Right ventricle myocardium inferior (tissue), 1 donor: ENCODE measurements around the gene NEK10. TPM values are rescaled to one million over a fixed set of nuclear protein-coding genes. Genes with fewer than 3 reads are reported as not detected.
"Not testable (repeated sequence)": the region's sequence is repeated elsewhere in the genome, so short reads cannot be mapped to it uniquely, and the experiment has no call there.

Experiments used
- ATAC-seq: fragments of 200-7000 bp; cut with Tn5 transposase; one replicate; pipeline ENCODE4 v1.9.1; 2020; ENCODE audit warnings: mild to moderate bottlenecking, moderate library complexity
- DNase-seq: peaks from one replicate; pipeline ENCODE4 v3.0.0; 2021; ENCODE audit errors: missing footprints
- intact Hi-C: fragments of 100-400 bp; cut with DNase I; formaldehyde crosslinking; loops from one replicate; pipeline ENCODE4 v1.11.0; 2022
- long read RNA-seq: library from polyadenylated mRNA; unstranded; transcript quantifications from one replicate; pipeline ENCODE4 v2.0.0, GENCODE V29; 2021
- total RNA-seq: library from RNA; stranded (reverse); fragmentation: NEBNext Ultra II Directional; extraction: Animal tissue kit (Norgen Biotek cat#: 25700); gene quantifications from one replicate; pipeline ENCODE4 v1.2.1, GENCODE V29; 2021
- donor health status: DM: no; HTN: yes; CAD: no; lungs with severe emphysema.

NEK10 gene, protein sequence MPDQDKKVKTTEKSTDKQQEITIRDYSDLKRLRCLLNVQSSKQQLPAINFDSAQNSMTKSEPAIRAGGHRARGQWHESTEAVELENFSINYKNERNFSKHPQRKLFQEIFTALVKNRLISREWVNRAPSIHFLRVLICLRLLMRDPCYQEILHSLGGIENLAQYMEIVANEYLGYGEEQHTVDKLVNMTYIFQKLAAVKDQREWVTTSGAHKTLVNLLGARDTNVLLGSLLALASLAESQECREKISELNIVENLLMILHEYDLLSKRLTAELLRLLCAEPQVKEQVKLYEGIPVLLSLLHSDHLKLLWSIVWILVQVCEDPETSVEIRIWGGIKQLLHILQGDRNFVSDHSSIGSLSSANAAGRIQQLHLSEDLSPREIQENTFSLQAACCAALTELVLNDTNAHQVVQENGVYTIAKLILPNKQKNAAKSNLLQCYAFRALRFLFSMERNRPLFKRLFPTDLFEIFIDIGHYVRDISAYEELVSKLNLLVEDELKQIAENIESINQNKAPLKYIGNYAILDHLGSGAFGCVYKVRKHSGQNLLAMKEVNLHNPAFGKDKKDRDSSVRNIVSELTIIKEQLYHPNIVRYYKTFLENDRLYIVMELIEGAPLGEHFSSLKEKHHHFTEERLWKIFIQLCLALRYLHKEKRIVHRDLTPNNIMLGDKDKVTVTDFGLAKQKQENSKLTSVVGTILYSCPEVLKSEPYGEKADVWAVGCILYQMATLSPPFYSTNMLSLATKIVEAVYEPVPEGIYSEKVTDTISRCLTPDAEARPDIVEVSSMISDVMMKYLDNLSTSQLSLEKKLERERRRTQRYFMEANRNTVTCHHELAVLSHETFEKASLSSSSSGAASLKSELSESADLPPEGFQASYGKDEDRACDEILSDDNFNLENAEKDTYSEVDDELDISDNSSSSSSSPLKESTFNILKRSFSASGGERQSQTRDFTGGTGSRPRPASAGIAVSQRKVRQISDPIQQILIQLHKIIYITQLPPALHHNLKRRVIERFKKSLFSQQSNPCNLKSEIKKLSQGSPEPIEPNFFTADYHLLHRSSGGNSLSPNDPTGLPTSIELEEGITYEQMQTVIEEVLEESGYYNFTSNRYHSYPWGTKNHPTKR
- total RNA-seq: 9.8 TPM
- long read RNA-seq, partial matches to known transcripts: 1 of 4 reads
- long read RNA-seq, other reads (novel, unspliced or antisense): 3 of 4 reads

DNA sequence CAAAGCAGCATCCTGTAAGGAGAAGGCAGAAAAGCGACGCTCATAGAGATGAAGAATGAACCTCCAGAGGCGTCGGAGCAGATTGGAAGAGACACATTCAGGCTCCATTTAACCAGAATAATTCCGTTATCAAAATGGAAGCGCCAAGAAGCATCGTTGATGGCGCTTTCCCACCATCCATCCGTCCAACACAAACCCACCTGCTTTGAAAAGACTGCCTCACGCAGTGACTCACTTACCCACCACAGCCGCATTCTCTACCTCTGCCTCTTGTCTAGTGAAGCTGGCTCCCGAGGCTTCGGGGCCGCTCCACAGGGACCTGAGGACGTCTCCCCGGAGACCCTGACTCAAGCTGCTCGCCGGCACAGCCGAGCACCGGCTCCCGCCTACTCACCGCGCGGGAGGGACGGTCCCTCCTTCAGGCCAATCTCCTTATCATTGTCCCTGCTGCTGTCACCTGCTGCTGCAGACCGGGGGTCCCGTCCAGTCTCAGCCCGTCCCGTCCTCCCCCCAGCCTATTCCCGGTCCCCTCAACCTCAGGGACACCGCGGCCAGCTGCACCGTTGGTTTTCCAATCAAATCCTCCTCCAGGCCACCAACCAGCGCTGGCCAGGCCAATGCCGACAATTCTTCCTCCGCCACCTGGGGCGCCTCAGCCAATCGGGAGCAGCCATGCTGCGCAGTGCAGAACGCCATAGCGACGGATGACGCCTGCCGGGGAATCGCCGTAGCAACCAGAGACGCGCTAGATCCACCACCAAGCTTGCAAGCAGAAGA is at the start of gene NEK10:
Gene NEK10, minus strand, starts transcription at position 553 of the 777 bp plus-strand sequence. CDS start 16,501 bp downstream, outside the sequence.
- intact Hi-C loops: loop anchor here (10.0 kb wide), 1 partner anchor 286 kb away; no protein-coding TSS in a partner anchor
- DNase-seq (peak; percentile 93), ATAC-seq (peak; percentile 99)

DNA sequence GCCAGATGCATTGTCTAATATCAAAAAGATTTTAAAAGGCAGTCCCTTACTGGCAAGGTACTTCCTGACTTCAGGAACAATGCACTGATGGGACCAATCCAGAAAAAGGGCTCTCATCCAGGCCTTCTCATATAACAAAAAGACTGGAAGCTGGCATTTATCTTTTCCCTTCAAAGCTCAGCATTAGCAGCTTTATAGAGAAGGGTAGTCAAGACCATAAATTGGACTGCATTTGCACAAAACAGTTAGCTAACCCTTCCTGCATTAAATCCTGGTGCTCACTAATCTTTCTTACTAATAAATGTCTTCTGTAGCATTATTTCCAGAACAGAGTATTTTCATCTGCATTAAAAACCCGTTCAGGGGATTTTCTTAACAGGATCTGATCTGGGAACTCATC is 46.0 kb upstream of the NEK10 start:
- ATAC-seq (no peak), DNase-seq (no peak)
- intact Hi-C loops: no loop called here

DNA sequence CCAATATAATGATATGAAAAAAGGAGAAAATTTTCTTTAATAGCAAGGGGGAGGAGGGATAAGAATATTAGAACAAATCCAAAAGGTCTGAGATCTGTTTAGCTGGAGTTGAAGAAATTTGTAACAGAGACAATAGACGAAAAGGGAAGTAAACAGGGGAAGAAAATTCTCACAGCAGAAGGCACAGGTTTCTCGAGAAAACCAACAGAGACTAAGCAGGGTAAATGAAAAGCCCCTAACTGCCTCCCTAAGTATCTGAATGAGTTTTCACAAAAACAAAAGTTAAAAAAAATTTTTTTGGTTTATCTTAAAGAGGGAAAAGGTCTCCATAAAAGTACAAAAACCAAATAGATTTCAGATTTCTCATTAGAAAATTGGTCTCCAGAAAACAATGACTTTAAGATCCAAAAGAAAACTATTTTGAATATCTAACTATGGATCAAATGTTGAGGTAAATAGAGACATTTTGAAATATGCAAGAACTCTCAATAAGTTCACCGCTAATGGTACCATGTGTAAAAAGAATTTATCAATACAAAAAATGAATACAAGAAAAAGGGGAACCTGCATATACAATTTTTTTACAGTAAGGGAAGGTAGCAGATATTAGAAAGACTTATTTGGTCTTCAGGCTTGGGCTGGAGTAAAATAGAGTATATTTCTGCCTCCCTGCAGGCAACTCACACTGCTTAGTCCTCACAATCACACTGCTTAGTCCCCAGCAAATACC is 23.9 kb upstream of the NEK10 start:
- no peak for ATAC-seq
- intact Hi-C loops: no loop called here
- DNase-seq: no peak

DNA sequence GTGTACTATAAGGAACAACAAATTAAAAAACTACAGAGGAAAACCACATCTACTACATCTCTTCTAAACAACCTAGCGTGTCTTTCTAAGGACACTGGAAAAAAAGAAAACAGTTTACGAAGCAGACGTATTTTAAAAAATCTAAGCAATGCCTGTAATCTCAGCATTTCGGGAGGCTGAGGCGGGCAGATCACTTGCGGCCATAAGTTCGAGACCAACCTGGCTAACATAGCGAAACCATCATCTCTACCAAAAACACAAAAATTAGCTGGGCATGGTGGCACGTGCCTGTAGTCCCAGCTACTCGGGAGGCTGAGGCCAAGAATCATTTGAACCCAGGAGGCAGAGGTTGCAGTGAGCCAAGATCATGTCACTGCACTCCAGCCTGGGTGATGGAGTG is 23.2 kb upstream of the NEK10 start:
- DNase-seq, intact Hi-C loops, ATAC-seq: not testable (repeated sequence)

DNA sequence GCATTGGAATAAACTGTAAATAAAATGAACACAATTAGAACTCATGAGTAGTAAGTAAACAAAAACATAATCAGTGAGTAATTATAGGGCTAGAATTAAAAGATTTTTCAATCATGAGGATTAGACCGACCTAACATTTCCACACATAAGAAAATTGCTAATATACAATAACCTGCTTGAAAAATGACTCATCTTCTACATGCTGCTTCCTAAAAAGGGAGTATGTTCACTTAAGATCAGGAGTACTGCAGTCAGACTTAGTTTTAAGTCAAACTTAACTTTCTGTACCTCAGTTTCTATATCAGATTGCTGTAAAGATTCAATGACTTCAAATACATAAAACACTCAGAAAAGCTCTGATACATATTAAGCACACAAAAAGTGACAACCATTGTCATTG is 22.6 kb upstream of the NEK10 start:
- no peak for ATAC-seq
- intact Hi-C loops: no loop called here
- DNase-seq: no peak

DNA sequence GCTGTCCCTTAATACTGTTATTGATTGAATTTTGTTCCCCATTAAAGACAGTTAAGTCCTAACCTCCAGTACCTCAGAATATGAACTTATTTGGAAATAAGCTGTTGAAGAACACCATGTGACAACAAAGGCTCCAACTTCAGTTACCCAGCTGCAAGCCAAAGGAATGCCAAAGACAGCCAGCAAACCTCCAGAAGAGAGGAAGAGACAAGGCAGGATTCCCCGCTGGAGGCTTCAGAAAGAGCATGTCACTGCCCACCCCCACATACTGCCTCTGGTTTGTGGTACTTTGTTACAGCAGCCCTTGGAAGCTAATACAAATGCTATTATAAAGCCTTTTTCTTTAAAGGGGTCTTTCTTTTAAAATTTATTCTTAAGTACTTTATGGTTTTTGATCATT is 18.4 kb upstream of the NEK10 start:
- DNase-seq (no peak), ATAC-seq (no peak)
- intact Hi-C loops: no loop called here

DNA sequence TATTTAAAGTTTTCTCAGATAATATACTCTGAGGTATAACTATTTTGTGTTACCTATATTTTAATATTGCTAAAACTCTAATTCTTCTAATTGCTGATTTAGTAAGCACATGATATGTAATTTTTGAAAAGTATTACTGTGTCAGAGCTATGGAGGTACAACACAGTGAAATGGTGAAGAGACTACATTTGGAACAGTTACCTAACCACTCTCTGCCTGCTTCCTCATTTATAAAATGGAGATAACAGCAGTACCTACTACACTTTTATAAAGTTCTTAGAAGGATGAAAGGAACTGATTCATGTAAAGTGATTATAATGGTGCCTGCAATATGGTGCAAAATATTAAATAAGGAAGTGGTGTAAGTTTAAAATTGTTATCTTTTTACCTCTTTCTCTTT is 16.3 kb upstream of the NEK10 start:
- no peak for DNase-seq
- ATAC-seq: no peak
- intact Hi-C loops: no loop called here

DNA sequence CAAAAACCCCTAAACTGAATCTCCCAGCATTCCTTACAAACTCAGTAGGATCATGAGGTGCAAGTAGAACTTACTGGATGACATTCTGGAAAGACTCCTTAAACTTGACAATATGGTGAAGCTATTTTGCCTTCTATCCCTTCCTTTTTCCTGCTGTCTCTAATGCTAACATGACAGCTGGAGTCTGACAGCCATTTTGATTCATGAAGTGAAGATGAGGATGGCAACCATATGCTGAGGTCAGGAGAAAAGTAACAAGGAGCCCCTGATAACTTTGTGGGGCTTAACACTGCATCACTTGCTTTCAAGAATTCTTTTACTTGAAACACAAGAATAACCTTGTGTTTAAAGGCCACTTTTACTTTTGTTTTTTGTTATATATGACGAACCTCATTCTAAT is 15.0 kb upstream of the NEK10 start:
- intact Hi-C loops: no loop called here
- no peak for DNase-seq
- no peak for ATAC-seq

DNA sequence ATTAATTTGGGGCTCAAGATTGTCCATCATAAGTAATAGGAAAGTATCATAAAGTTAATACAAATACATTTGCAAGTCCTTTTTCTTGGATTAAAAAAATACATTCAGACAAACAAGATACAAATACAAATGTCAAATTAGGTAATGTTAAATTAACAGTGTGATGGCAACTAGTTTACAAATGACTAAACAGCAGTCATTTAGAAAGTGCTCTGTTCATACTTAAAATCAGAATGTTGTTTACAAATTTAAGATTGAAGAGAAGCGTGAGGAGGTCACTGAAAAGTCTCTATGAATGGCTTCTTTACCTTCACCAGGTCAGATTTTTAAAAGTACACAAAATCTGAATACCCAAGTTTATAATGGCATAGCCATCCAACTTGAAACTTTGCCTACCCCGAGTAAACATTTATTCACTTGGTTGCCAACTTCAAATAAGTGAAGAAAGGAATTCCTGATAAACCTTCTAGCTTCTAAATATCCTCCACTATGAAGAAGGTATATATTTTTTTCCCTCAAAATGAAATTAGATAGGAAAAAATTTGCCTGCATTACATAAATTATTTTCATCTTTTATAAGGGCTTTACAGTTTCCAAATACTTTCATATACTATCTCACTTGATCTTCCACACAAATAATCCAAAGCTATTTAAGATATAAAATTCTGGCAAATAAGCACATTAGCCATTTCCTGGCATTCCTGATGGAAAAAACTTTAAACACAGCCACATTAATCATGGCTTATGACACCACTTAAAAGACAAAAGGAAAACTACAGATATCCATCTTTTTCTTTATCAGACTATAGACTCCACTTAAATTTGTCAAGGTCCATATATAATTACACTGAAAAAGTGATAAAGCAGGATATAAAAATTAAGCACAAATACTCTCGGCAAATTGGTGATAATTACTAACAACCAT is 11.5 kb upstream of the NEK10 start:
- intact Hi-C loops: no loop called here
- ATAC-seq (no peak), DNase-seq (no peak)

DNA sequence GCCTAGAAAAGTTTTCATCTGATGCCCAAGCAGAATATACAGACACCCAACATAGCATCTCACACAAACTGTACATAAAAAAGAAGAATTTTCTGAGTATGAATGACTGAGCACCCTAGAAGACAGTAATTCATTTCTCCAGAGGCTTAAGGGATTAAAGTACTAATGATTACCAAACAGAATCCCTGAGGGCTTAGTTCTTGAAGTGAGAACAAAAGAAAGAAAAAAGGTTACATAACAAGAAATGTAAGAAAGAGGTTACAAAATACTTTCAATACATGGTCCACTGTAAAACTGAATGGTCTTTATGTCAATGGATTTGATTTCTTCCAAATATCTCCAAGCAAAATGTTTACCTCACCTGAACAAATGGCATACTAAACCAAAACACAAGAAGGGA is 9.1 kb upstream of the NEK10 start:
- ATAC-seq (no peak), DNase-seq (no peak)
- intact Hi-C loops: no loop called here

DNA sequence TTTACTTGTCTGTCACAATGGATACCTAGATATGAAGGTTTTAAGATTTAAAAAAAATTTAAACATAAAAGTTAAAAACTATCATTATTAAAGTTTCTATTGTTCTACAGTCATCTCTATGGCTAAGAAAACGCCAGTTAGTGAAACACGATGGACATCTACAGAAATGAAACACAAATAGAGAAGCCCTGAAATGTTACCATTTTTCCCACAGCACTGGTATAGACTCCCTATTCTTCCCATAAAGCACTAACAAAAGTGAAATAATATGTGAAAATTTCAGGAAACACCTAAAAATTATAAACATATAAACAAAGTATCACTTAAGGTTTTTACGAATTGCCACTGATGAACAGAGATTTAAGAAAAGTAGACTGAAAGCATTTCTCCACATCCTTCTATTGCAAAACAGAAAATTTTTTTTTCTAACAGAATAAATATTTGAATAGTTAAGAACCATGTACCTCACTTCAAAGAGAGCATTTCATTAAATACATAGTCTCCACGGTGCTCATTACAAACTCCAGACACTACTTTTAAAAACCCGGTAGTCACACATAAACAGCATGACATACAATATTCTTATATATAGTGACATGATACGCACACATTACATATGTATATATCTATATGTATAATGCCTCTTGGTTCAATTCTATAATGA is 7.1 kb upstream of the NEK10 start:
- no peak for DNase-seq
- no peak for ATAC-seq
- intact Hi-C loops: no loop called here

DNA sequence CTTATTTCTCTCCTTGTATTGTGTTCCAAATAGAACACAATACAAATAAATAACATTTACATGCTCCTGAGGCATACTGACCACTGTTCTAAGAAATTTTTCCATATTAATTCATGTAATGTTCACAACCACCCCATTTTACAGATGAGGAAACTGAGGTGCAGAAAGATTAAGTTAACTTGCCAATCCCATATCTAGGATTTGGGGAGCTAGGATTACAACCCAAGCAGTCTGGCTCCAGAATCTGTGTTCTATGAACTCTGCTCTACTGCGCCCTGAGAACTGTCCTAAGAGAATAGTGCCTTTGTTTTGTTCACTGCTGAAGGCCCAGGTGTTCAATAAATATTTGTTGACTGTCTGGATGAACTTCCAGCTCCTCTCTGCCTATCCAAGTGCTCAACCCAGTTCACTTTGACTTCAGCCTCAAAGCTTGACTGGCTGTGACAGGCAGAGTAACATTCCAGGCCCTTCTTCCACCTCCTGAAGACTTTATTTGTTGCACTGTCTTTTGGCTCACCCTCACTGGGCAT is 3.1 kb downstream of the NEK10 start:
- intact Hi-C loops: loop anchor here (10.0 kb wide), 1 partner anchor 289 kb away; no protein-coding TSS in a partner anchor
- no peak for ATAC-seq
- DNase-seq: no peak

DNA sequence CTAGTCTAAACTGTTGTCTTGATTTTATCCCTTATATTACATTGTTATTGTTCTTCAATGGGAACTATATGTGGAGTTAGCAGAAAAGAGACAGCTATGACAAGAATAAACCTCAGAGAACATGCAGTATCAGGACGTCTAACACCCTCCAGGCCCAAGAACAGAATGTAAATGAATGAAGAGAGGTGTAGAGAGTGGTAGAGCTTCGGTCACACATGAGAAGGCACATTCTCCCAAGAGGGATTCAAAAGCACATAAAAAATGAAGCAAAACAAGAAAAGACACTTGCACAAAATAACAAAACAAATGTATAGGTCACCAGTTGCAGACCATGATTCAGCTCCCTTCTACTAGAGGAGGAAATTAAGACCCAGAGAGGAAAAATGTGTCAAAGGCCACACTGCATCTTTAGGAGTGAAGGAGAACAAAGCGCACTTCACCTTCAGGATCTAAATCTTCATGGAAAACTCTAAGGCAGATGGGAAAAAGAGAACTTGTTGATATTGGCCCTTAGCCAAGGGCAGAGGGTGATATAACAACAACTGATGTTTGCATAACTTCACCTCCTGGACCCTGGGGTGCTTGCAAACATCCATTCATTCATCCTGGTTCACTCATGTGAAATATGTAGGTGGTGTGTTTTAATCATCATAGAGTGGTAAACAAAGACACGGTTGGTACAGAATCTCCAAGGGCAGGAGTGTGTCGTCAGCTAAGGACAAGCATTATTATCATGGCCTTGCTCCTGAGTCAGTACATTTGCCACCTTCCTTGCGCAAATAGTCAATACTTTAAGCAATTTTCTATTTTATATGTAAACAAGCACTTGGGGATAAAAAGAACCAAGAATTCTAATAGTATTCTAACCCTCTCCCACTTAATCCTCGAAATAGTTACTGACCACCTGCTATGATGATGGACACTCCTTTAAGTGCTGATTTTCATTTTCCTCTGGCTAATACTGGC is 8.8 kb downstream of the NEK10 start:
- intact Hi-C loops: loop anchor here (10.0 kb wide), 1 partner anchor 294 kb away; no protein-coding TSS in a partner anchor
- ATAC-seq: no peak

DNA sequence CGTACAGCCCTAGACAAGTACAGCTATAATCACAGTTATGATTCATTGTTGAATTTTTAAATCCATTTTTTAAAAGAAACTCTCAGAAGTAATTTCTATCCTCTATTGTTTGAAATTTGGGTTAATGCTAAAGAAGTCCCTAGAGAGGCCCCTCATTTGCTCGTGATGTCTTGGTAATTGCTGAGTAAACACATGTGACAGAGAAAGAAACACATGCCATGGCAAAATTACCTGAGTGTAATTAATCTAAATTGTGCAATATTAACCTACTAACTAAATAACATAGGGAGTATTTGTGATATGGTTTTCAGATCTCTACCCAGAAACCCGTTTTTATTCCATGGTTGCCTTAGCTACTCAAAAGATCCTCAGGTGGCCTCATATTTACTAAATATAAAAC is 10.8 kb downstream of the NEK10 start:
- intact Hi-C loops: no loop called here
- ATAC-seq (no peak), DNase-seq (no peak)

More for the DNA sequence above, 8.8 kb downstream of the NEK10 start:
- DNase-seq: no peak
